ENCODE results near the gene SYNE3. TPM values are rescaled to one million over a fixed set of nuclear protein-coding genes. Genes with fewer than 3 reads are reported as not detected.

SYNE3 gene
- total and polyA plus RNA-seq, 2 of the 8 experiments (the other 6 are each of a cell fraction or from before 2014, with no cell fraction given), result under 0.01 TPM; not detected in 1

DNA sequence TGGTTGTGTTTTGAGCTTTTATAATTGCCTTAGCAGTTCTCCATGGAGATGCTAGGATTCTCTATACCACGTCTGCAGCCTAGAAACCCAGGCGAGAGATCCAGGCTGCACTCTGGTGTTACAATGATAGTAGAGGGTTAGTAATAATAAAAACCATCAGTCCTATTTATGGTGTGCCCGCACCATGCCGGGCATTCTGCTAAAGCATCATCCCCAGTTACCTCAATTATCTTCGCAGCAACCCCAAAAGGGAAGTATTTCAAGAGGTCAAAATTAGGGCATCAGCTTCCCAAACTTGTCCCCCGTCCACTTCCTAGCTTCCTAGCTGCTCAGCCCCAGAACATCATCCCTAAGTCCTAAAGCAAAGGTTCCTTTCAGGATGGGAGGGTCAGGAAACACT, 3.2 kb downstream of the SYNE3 start:
- no peak overlapping the region for H3K18ac ChIP-seq (ENCODE audit: extremely low read depth, low read length)
- peaks cover 0 to 4% of the 10 kb centered on the region in 2 experiments for H4K20me1 ChIP-seq (replicated peaks in 1 of 2; ENCODE audit: control insufficient read depth in 1 of 2, insufficient read depth in 2 of 2, low read length in 2 of 2)
- no peaks in the 10 kb centered on the region for H3K79me1 ChIP-seq (ENCODE audit: low read depth, low read length)
- no peaks in the 10 kb centered on the region for H3K36me3 ChIP-seq (ENCODE audit: control insufficient read depth in 2 of 4, insufficient read depth in 4 of 4, low read length in 3 of 4)
- no peak overlapping the region for H2BK15ac ChIP-seq (ENCODE audit: low read length)
- H3K4me2 ChIP-seq (ENCODE audit: insufficient read depth in 1 of 2, low read depth in 2 of 2, low read length in 2 of 2), result no peak overlapping the region
- peaks cover 4 to 31% (median 27%) of the 10 kb centered on the region in 4 experiments for H3K27me3 ChIP-seq (replicated peaks in 1 of 4; ENCODE audit: control insufficient read depth in 3 of 4, extremely low read depth in 1 of 4, insufficient read depth in 3 of 4, low read length in 3 of 4)
- no peak overlapping the region for H2AFZ ChIP-seq (ENCODE audit: low read length)
- H3K9me3 ChIP-seq (ENCODE audit: insufficient read depth in 2 of 2, low read depth in 1 of 2, low read length in 1 of 2), result no peaks in the 10 kb centered on the region
- H3K56ac ChIP-seq (replicated peaks; ENCODE audit: insufficient read length, low read depth, low read length), result no peak overlapping the region
- DNase-seq (ENCODE audit: low read depth in 1 of 2, low spot score in 2 of 2), result no peak
- H3K14ac ChIP-seq (ENCODE audit: insufficient read length), result no peak overlapping the region
- H3K23ac ChIP-seq (ENCODE audit: insufficient read length), result no peak overlapping the region
- H3K9ac ChIP-seq (replicated peaks in 1 of 4; ENCODE audit: extremely low read depth in 1 of 4, low read depth in 3 of 4, low read length in 3 of 4), result no peak overlapping the region
- no peak overlapping the region for H2AK5ac ChIP-seq (ENCODE audit: low read depth, low read length)
- no peak overlapping the region for H4K8ac ChIP-seq (ENCODE audit: extremely low read depth, insufficient read depth, low read length)
- H2BK12ac ChIP-seq (ENCODE audit: low read depth, low read length), result no peak overlapping the region
- POLR2A ChIA-PET (ENCODE audit: partially characterized antibody), result interaction anchor here (0.6 kb wide), 1 partner anchor 31 kb away, joined by 3 read pairs; no protein-coding TSS in a partner anchor
- H3K4me1 ChIP-seq (replicated peaks in 1 of 4; ENCODE audit: control insufficient read depth in 3 of 4, insufficient read depth in 4 of 4, low read length in 3 of 4), result peaks cover 0 to 22% (median 8%) of the 10 kb centered on the region in 4 experiments; a peak in 5 of 7 replicates
- WGBS, 2 experiments (ENCODE audit: extremely low coverage in 1 of 2, insufficient coverage in 1 of 2, insufficient read length in 1 of 2, insufficient replicate concordance in 2 of 2, low coverage in 1 of 2, low lambda C conversion rate in 2 of 2, missing lambda C conversion rate in 1 of 2), result 91% methylated on average over 6 of the region's 6 CpGs; no CpG with 5 or more reads in 1 of the 2 experiments
- CTCF ChIA-PET (ENCODE audit: partially characterized antibody), result interaction anchor here (0.9 to 6.4 kb wide), 8 partner anchors 9 to 81 kb away, joined by 3 to 32 read pairs (median 5); no protein-coding TSS in a partner anchor
- H2BK20ac ChIP-seq (ENCODE audit: low read length), result no peak overlapping the region
- H3K23me2 ChIP-seq (ENCODE audit: low read depth, low read length), result peaks cover 12% of the 10 kb centered on the region
- H2BK120ac ChIP-seq (replicated peaks; ENCODE audit: low read depth, low read length), result no peak overlapping the region
- no peak for FAIRE-seq
- no peaks in the 10 kb centered on the region for H3K79me2 ChIP-seq (ENCODE audit: control insufficient read depth in 1 of 2, insufficient read depth in 2 of 2, low read length in 2 of 2)
- H3K4me3 ChIP-seq (ENCODE audit: extremely low read depth in 1 of 4, insufficient read depth in 2 of 4, low read depth in 3 of 4, low read length in 4 of 4), result no peak overlapping the region
- no peak overlapping the region for H4K5ac ChIP-seq (ENCODE audit: insufficient read length, low read depth, low read length)
- no peak overlapping the region for H3K4ac ChIP-seq (replicated peaks; ENCODE audit: insufficient read length, low read depth, low read length)
- no peak overlapping the region for H4K91ac ChIP-seq (replicated peaks; ENCODE audit: insufficient read length, low read length)
- no peak overlapping the region for H3K27ac ChIP-seq (ENCODE audit: low read depth, low read length)
- no peak overlapping the region for H2BK5ac ChIP-seq (ENCODE audit: low read depth, low read length)
- TF ChIP-seq CBX8 (IDR thresholded peaks at IDR 0.05; ENCODE audit: borderline replicate concordance, low read depth, low read length) (no peak), KDM5A (IDR thresholded peaks at IDR 0.05; ENCODE audit: low read length) (no peak), SP4 (IDR thresholded peaks at IDR 0.05; ENCODE audit: low read length) (no peak), E2F6 (IDR thresholded peaks at IDR 0.05) (no peak), SRF (IDR thresholded peaks at IDR 0.05; ENCODE audit: low read depth, low read length) (no peak), ASH2L (IDR thresholded peaks at IDR 0.05; ENCODE audit: low read length) (no peak), BRCA1 (IDR thresholded peaks at IDR 0.05; ENCODE audit: low read depth, low read length) (no peak)

All from H1 (cell line).